Upper lobe of left lung (tissue), 4 donors: ENCODE data around the gene STK33.

Source experiments
- CTCF ChIP-seq, 6 experiments: fragments of 450-650 bp in 4 of 6; fragments of 200-600 bp in 2 of 6; sonication (generic) in 2 of 6; IDR thresholded peaks; one replicate each; pipeline ENCODE4 v1.5.1; 2016 to 2019; ENCODE audit warnings: antibody characterized with exemption in 6 of 6
- POLR2A ChIP-seq, 4 donors: fragments of 450-650 bp; IDR thresholded peaks; one replicate each; pipeline ENCODE4 v1.5.1; 2016 to 2017; ENCODE audit warnings: antibody characterized with exemption in 4 of 4, mild to moderate bottlenecking in 2 of 4
- POLR2AphosphoS5 ChIP-seq, 2 donors: sonication (generic); formaldehyde crosslinking; IDR thresholded peaks; one replicate each; pipeline ENCODE4 v1.5.1; 2017; ENCODE audit warnings: antibody characterized with exemption in 2 of 2

GRCh38 chr11:8459711-8460399 lies 134.2 kb downstream of the STK33 start:
- TF ChIP-seq CTCF (IDR thresholded peaks at IDR 0.05) (no peak), POLR2AphosphoS5 (IDR thresholded peaks at IDR 0.05) (no peak), POLR2A (IDR thresholded peaks at IDR 0.05) (no peak)
